Measurements from ENCODE around the gene MIER1.
"Not testable (repeated sequence)": the region's sequence is repeated elsewhere in the genome, so short reads cannot be mapped to it uniquely, and the experiment has no call there.

Gene MIER1

DNA sequence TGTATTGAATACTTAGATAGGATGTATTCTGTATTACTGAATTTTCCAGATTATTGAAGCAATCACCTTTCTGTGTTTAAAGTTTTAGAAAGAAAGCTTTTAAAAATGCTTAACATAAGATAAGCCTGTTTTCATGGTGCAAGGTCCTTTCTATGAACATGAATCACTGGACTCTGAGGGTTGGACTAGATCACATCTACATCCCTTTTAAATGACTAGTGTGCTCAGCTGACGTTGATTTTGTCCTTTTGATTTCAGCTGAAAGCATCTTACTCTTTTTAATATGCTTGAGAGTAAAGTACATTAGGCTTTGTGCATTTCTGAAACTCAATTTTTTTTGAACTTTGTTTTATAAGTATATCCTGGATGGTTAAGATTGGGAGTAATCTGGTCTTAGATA, 16.2 kb downstream of the MIER1 start:
- DNase-seq: no peak

DNA sequence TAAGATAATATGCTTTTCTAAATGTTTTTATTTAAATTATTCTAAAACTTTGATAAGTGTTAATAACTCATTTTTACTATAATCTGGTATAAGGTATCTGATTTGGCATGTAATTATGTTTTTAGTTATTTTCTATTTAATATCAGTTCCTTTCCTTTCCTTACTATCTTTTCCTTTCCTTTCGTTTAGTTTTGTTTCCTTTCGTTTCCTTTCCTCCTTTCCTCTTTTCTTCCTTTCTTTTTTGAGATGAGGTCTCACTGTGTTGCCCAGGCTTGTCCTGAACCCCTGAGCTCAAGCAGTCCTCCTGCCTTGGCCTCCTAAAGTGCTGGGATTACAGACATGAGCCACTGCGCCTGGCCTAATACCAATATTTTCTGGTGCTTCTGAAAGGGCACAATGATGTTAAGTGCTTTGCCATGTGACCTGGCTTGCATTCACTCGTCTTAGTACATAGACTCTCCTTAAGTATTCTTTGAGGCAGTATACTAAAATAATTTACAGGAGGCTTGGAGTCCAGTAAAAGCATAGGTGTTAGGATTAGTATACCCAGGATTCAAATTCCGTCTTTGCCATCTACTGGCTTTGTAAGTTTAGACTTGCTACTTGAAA, 18.7 kb downstream of the MIER1 start:
- DNase-seq: no peak

DNA sequence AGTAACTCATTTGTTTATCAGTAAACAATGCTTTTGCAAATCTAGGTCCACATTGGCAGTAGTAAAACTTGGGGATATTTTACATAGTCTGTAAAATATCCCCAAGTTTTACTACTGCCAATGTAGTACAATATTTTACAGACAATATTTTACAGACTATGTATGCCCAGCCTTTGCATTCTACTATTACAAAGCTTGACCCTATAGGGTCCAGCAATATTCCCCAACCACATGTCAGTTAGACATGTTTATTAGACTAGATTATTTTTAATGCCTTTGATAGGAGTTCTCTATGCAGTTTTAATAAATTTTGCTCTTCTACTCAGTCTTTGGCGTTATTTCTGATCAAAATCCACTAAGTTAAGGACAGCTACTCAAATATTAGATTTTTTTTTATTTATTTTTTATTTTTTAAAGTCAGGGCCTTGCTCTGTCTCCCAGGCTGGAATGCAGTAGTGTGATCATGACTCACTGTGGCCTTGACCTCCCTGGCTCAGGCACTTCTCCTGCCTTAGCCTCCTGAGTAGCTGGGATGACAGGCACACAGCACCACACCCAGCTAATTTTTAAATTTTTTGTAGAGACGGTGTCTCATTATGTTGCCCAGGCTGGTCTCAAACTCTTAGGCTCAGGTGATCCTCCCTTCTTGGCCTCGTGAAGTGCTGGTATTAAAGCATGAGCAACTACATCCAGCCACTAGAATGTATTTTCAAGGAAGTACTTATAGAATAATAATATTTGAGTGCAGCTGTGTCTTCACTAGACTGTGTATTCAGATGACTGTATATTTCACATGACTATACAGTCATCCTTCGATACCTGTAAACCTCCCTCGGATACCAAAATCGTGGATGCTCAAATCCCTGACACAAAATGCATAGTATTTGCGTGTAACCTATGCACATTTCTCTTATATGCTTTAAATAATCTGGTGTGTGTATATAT, 19.8 kb downstream of the MIER1 start:
- DNase-seq: no peak

DNA sequence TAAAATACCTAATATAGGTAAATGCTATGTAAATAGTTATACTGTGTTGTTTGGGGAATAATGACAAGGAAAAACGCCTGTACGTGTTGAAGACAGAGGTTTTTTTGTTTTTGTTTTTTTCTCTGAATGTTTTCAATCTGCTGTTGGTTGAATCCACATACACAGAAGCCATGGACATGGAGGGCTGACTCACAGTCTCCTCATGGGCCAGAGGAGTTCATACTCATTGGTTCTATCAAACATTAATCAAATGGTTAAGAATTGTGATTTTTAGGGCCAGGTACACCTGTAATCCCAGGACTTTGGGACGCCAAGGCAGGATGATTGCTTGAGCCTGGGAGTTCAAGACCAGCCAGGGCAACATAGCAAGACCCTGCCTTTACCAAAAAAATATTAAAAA, 20.5 kb downstream of the MIER1 start:
- no peak for DNase-seq

DNA sequence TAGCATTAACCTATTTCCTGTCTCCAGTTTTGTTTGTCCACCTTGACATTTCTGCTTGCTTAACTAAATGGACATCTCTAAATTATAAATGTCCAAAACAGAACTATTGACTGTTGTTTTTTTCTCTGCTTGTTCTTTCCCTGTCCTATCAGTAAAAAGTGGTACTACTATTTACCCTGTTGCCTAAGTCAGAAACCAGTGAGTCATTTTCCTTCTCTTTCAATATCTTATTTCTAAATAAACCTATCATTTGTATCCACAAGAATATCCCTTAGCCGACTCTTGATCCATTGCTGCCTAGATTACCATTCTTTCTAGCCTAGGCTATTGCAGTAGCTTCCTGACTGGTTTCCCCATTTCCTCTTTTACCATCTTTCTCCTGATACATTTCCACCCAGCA, 22.5 kb downstream of the MIER1 start:
- no peak for DNase-seq

DNA sequence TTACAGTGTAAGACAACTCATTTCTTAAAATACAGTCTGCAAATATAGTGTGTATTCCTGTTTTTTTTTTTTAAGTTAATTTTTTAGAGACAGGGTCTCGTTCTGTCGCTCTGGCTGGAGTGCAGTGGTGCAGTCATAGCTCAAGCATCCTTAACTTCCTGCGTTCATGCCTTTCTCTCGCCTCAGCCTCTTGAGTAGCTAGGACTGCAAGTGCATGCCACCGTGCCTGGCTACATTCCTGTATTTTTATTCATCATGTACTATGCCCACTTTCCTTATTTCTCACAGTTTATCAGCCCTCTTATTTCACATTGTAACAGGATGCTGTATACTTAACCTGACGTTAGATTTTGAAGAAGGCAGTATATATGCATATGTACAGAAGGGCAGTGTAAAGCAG, 26.7 kb downstream of the MIER1 start:
- no peak for DNase-seq

DNA sequence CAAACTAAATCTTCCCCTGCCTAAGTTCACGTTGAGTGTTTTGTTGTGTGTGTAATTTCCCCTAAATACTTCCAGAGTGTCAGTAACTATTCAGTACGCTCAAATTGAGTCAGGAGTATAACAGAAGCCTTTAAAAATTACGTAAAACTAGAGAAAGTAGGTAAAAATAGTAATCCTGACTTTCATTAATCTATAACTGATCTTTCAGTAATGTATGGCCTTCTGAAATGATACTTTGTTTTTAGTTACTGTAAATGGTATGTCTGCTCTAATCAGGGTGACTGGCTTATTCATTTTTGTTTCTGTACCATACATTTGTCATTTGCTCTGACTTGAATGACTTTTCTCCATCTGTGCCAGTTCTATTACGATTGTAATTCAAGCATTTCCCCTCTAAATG, 29.4 kb downstream of the MIER1 start:
- no peak for DNase-seq

DNA sequence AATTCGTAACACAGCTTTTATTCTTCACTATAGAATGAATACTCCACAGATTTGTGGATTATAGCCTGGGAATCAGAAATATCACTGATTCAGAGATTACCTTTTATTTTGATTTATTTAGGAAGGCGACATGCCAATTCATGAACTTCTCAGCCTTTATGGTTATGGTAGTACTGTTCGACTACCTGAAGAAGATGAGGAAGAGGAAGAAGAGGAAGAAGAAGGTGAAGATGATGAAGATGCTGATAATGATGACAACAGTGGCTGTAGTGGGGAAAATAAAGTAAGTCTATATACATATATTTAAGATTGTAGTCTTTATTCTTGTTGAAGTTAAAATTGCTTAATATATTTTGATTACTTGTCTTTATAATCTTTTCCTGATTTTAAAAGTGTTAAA, 33.1 kb downstream of the MIER1 start:
- DNase-seq: no peak

DNA sequence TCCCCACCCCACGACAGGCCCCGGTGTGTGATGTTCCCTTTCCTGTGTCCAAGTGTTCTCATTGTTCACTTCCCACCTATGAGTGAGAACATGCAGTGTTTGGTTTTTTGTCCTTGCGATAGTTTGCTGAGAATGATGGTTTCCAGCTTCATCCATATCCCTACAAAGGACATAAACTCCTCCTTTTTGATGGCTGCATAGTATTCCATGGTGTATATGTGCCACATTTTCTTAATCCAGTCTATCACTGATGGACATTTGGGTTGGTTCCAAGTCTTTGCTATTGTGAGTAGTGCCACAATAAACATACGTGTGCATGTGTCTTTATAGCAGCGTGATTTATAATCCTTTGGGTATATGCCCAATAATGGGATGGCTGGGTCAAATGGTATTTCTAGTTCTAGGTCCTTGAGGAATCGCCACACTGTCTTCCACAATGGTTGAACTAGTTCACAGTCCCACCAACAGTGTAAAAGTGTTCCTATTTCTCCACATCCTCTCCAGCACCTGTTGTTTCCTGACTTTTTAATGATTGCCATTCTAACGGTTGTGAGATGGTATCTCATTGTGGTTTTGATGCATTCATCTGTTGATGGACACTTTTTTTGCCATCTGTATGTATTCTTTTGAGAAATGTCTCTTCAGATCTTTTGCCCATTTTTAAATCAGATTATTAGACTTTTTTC, 41.5 kb downstream of the MIER1 start:
- not testable (repeated sequence) for DNase-seq

DNA sequence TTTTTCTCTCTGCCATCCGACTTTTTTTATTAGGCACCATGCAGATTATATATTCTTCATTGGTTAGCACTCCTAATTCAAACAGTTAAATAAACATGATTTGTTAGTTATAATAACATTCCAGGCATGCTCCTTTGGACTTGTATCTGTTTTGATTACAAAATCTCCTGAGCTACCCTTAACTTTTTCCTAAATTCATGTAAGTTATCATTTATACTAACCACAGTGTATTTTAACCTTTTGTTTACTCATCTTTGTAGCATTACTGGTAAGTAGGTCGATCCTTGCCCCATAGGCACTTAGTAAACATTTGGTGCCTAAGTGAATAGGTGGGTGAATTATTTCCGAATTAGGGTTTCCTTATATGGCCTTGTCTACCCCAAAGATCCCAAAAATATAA, 43.8 kb downstream of the MIER1 start:
- DNase-seq: no peak

DNA sequence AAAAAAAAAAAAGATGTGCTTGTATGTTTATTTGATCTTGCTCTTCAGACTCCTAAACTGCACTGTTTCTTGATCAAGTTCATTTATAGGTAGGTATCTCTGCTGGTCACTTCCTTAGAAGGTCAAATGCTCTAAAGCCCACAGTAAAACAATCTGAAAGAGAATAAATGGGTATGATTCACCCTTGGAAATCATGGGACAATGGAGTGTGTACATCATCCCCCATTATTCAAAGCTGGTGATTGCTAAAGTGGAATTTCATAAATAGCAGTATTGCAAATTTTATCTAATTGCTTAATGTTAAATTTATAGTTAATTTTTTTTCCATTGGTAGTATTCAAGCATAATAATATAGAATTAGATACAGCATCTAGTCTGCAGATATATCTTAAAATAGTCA, 53.4 kb downstream of the MIER1 start:
- no peak for DNase-seq

DNA sequence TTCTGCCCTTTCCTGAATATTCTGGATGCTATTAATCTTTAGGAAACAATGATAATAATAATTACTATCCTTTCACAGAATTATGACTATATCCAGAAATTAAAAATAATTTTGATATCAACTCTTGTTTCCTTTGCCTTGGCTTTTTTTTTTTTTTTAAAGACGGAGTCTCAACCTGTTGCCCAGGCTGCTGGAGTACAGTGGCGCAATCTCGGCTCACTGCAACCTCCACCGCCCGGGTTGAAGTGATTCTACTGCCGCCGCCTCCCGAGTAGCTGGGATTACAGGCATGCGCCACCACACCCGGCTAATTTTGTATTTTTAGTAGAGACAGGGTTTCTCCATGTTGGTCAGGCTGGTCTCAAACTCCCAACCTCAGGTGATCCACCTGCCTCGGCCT, 54.8 kb downstream of the MIER1 start:
- not testable (repeated sequence) for DNase-seq

DNA sequence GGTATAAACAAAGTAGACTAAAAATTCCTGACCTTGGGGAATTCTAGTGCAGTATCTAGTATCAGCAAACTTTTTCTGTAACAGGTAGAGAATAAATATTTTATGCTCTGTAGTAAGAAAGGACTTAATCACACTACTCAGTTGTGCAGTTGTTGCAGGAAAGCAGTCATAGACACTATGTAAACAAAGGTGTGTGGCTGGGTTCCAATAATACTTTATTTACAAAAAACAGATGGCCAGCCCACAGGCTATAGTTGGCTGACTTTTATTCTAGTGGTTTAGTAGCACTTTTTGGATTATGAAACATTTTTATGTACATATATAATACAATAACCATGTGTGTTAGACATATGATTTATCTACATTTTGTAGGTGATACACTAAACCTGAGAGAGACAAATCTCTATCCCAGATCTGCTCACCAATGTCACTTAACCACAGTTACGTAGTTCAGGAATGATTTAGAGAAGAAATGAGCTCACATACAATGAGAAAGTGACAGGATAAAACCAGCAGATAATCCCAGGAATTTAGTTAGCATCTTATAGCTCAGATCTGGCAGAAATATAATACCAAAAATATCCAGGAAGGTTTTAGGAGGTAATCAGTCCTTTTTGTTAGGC, 56.1 kb downstream of the MIER1 start:
- DNase-seq: no peak

DNA sequence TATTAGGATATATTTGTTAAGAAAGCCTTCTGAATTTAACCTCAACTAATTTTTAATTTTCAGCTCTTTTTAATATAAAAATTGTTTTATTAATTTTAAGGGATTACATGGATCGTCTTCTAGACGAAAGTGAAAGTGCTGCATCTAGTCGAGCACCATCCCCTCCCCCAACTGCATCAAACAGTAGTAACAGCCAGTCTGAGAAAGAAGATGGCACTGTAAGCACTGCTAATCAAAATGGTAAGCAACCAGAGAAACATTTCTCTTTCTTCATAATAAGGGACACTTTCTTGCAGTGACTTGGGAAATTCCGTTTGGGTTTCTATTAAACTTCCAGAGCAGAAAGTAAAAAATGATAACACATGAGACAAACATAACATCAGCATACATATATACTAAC, 56.9 kb downstream of the MIER1 start:
- DNase-seq: peak; percentile 47

DNA sequence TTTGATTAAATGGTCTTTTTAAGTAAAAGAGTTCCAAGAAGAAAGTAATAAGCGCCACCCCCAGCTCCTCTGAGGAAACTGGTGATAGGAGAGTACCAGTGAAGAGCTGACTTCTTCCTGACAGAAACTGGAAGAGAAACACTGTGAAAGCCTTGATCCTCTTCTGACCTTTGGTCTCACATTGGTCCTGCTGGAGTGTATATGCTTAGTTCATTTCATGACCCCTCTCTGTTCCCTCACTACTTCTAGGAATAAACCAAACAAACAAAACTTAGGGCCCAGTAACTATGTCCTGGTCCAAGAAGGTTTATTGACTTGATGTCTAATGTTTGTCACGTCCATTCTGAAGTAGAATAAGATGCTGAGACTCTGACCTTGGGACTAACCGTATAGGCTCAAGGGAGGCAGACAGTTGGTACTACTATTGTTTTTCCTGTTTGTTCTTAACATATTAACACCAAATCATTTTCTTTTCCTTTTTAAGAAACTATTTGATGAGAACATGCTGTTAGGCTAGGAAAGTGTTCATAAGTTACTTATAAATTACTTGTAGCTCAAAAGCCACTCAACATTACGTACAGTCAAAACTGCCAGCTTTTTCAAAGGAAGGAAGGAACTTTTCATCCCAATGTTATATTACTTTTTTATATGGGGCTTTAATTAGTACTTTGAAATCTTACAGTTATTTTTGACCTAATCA, 57.9 kb downstream of the MIER1 start:
- DNase-seq: no peak

DNA sequence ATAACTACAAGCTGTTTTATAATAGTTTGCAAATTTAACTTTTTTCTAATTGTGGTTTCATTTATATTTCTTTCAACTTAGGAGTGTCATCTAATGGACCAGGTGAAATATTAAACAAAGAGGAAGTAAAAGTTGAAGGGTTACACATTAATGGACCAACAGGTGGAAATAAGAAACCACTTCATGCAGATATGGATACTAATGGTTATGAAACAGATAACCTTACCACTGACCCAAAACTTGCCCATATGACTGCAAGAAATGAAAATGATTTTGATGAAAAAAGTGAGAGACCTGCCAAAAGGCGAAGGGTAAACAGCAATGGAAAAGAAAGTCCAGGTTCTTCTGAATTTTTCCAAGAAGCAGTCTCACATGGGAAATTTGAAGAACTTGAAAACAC, 59.7 kb downstream of the MIER1 start:
- no peak for DNase-seq

DNA sequence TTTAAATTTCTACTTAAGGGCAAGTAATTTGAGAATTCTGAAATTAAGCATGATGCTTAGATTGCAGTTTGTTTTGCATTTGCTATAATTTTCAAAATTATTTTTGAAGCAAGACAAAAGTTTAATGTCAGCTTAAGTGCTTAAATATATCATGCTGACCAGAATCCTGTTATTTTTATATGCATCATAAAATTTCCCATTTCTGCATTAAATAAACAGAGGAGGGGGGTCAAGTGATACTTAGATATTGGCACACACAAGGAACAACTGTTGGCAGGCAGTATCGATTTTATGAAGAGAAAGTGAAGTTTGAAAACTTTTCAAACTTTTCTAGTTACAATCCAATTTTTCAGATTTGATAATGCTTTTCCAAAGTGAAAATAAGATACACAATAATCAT, 61.0 kb downstream of the MIER1 start:
- no peak for DNase-seq

DNA sequence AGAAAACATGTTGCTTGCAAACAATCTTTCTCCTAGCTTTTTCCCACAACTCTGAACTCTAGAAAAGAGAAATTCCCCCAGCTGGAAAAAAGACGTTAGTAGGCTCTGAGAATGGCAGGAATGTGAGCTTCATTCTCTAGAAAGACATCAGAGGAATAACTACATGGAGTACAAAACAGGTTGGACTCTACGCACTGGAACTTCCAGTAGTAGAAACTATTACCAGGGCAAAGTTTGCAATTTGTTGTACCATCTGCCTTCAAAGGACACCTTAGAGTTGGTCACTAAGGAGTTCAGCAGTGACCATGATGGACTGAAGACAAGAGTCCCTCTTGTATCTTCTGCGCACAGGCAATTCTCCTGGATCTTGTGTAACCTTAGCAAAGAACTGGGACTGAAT, 68.3 kb downstream of the MIER1 start:
- no peak for DNase-seq

DNA sequence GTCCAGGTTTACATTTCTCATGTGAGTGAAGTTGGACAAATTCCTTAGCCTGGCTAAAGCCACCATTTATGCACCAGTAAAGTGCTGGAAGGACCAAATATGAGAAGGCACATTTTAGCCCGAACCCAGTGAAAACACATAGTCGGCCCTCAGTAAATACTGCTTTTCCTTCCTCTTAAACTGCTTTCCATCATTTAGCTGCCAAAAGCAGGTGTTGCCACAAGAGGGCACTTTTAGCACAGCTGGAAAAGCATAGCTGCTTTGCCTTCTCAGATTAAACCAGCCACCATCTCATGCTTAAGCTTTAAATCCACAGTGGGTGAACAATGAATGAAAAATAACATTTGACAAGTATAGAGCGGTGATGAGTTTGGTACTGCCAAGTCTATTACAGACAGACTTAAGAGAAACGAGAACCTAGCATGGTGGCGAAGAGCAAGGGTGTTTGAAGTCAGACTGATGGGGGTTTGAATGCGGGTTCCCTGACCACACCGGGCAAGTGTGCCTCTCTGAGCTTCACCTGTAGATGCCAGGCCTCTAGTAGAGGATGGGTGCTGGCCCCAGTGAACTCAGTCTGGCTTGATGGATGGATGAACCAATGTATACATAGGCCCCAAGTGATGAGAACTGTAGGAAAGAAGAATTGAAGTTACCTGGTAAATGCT, 71.4 kb downstream of the MIER1 start:
- DNase-seq: peak; percentile 54

DNA sequence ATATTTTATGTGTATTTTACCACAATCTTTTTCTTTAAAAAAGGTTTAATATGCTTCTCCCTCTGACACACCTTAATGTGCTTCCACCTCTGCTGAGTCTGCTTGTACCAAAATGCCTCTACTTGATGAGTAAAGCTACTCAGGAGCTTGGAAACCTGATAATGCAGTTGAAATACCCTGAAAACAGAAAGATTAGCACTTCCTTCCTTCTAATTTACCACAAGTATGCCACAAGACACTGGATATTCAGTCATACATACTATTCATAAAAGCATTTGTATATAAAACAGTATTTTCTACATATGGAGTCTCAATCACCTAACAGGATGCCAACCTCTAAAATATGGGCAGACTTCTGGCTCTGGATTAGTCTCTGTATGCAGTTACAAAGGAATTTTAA, 74.2 kb downstream of the MIER1 start:
- DNase-seq: no peak

DNA sequence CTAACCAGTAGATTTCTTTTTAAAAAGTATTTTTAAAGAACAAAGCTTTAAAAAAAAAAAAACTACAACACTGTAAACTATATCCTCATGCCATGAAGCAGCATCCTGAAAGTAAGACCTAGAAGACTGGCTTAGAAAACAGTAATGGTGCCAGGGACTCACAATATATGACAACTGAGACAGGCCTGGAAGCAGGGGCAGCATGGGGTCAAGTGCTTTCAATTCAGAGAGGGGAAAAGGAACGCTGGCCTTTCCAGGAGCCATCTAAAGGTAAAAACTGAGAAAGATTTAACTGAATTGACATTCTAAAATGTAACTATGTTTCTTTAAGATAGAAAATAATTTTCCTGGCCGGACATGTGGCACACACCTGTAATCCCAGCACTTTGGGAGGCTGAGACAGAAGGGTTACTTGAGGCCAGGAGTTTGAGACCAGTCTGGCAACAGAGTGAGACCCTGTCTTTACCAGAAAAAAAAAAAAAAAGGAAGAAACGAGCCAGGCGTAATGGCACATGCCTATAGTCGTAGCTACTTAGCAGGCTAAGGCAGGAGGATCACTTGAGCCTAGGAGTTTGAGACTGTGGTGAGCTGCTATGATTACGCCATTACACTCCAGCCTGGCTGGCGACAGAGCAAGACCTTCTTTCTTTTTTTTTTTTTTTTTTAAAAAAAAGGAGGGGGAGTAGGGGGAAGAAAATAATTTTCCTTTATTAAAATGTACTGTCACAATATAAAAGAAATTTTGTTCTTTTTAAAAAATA, 75.0 kb downstream of the MIER1 start:
- no peak for DNase-seq
